ENCODE data around the gene KLHL29. TPM values are rescaled to one million over a fixed set of nuclear protein-coding genes. Genes with fewer than 3 reads are reported as not detected.

Gene KLHL29
- total RNA-seq, 1 experiment from 2014 or later: 7.7 TPM

DNA sequence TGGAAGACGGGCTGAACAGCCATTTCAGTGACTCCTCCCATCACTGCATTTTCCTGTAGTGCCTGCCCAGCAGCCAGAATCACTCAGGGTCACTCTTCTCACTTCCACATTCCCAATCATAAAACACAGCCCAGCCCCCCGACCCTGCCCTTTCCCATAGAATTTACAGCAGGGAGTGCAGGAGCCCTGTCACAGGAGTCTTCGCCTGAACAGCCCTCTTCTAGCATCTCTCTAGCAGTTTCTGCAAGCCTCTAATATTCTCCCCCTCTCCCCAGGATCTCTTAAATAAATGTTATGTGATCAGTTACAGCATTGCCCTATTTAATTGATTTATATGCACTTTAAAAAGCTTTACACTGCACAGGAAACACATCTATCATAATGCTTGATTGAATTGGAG, 42.9 kb upstream of the KLHL29 start:
- ChIA-PET CTCF (no interaction called here), POLR2A (no interaction called here)
- no peak overlapping the region for H3K27ac ChIP-seq (ENCODE audit: low read length)
- H3K27me3 ChIP-seq (ENCODE audit: control insufficient read depth, insufficient read depth, low read length): peaks cover 8% of the 10 kb centered on the region; the same call in 1 of the 2 replicates
- no TSS peak for BruUV-seq (replicated peaks)
- no peaks in the 10 kb centered on the region for H3K36me3 ChIP-seq (ENCODE audit: control insufficient read depth, insufficient read depth, low read length)
- no peak for ATAC-seq
- no peaks in the 10 kb centered on the region for H3K9me3 ChIP-seq (ENCODE audit: control insufficient read depth, insufficient read depth, low read depth, low read length)
- in situ Hi-C loops (cut with HindIII; ENCODE audit: low pct_unique_long_range_greater_than_20kb, low sequenced_read_pairs) (no loop called here), intact Hi-C loops (cut with micrococcal nuclease; ENCODE audit: unreplicated experiment) (no loop called here)
- H3K4me3 ChIP-seq (ENCODE audit: low read depth in 2 of 2, low read length in 2 of 2): no peak overlapping the region
- no peaks in the 10 kb centered on the region for H3K4me1 ChIP-seq (ENCODE audit: control insufficient read depth, insufficient read depth, low read length)
- TF ChIP-seq REST (IDR thresholded peaks at IDR 0.05; ENCODE audit: insufficient read depth in 1 of 2, low read depth in 2 of 2, low read length in 1 of 2) (no peak), CTCF (IDR thresholded peaks at IDR 0.05) (no peak), TCF7L2 (IDR thresholded peaks at IDR 0.05; ENCODE audit: low read depth, low read length) (no peak), SIN3A (IDR thresholded peaks at IDR 0.05; ENCODE audit: borderline replicate concordance, insufficient read depth, low read depth, low read length) (no peak), POLR2AphosphoS5 (IDR thresholded peaks at IDR 0.05; ENCODE audit: low read depth, low read length) (no peak)
- DNase-seq (ENCODE audit: low read depth, low spot score): no peak

- no peaks in the 10 kb centered on the region for H3K36me3 ChIP-seq (ENCODE audit: control insufficient read depth, insufficient read depth, low read length)
- no peak overlapping the region for H3K27ac ChIP-seq (ENCODE audit: low read length)
- CTCF ChIA-PET: no interaction called here
- H3K9me3 ChIP-seq (ENCODE audit: control insufficient read depth, insufficient read depth, low read depth, low read length): no peaks in the 10 kb centered on the region
- in situ Hi-C loops (cut with HindIII; ENCODE audit: low pct_unique_long_range_greater_than_20kb, low sequenced_read_pairs) (no loop called here), intact Hi-C loops (cut with micrococcal nuclease; ENCODE audit: unreplicated experiment) (no loop called here)
- TF ChIP-seq POLR2AphosphoS5 (IDR thresholded peaks at IDR 0.05; ENCODE audit: low read depth, low read length) (no peak), SIN3A (IDR thresholded peaks at IDR 0.05; ENCODE audit: borderline replicate concordance, insufficient read depth, low read depth, low read length) (no peak), TCF7L2 (IDR thresholded peaks at IDR 0.05; ENCODE audit: low read depth, low read length) (no peak), CTCF (IDR thresholded peaks at IDR 0.05) (no peak), REST (IDR thresholded peaks at IDR 0.05; ENCODE audit: insufficient read depth in 1 of 2, low read depth in 2 of 2, low read length in 1 of 2) (no peak)
- H3K27me3 ChIP-seq (ENCODE audit: control insufficient read depth, insufficient read depth, low read length): peaks cover 8% of the 10 kb centered on the region; the same call in 1 of the 2 replicates
- no peak overlapping the region for H3K4me3 ChIP-seq (ENCODE audit: low read depth in 2 of 2, low read length in 2 of 2)
- no peak for DNase-seq (ENCODE audit: low read depth, low spot score)
- no peaks in the 10 kb centered on the region for H3K4me1 ChIP-seq (ENCODE audit: control insufficient read depth, insufficient read depth, low read length)
- no TSS peak for BruUV-seq (replicated peaks)
- ATAC-seq: no peak
- POLR2A ChIA-PET: no interaction called here
Measured at GRCh38 chr2:23346029-23346428, 39.0 kb upstream of the KLHL29 start.

Data from Panc1 (cell line).